ENCODE results near the gene IMPDH1. TPM values are rescaled to one million over a fixed set of nuclear protein-coding genes. Genes with fewer than 3 reads are reported as not detected.

IMPDH1 gene
- total RNA-seq, 6 donors from 2014 or later, result 47.2 to 107 (median 81.5) TPM

- TF ChIP-seq EP300 (IDR thresholded peaks at IDR 0.05), result no peak
- no peak overlapping the region for H3K4me3 ChIP-seq
- H3K27ac ChIP-seq, result no peak overlapping the region
- H3K36me3 ChIP-seq, result no peaks in the 10 kb centered on the region
- WGBS, 2 donors, result 100% methylated on average over 1 of the region's 1 CpG; no CpG with 5 or more reads in 1 of the 2 donors
- no peaks in the 10 kb centered on the region for H3K27me3 ChIP-seq
- DNase-seq (no peak), ATAC-seq (ENCODE audit: low FRiP score in 2 of 2) (no peak)
- peaks cover 0 to 8% (median 3%) of the 10 kb centered on the region in 4 donors for H3K4me1 ChIP-seq
- H3K9me3 ChIP-seq, result no peaks in the 10 kb centered on the region
Observed at GRCh38 chr7:128421384-128421783, 11.6 kb upstream of the IMPDH1 start.

- no peak overlapping the region for H3K27ac ChIP-seq
- TF ChIP-seq POLR2AphosphoS5 (IDR thresholded peaks at IDR 0.05) (no peak), CTCF (IDR thresholded peaks at IDR 0.05) (no peak), EP300 (IDR thresholded peaks at IDR 0.05) (no peak), POLR2A (IDR thresholded peaks at IDR 0.05) (no peak)
- no peak for DNase-seq
- H3K27me3 ChIP-seq, result no peaks in the 10 kb centered on the region
- no peak for ATAC-seq (ENCODE audit: low FRiP score in 2 of 2)
- no peak overlapping the region for H3K4me3 ChIP-seq
- WGBS, 2 donors, result 73 to 86% methylated on average over 1 of the region's 1 CpG
- peaks cover 0 to 8% (median 3%) of the 10 kb centered on the region in 4 donors for H3K4me1 ChIP-seq
- no peaks in the 10 kb centered on the region for H3K36me3 ChIP-seq
- H3K9me3 ChIP-seq, result no peaks in the 10 kb centered on the region
Observed at GRCh38 chr7:128420773-128421172, 11.0 kb upstream of the IMPDH1 start.

- Histone ChIP-seq H3K36me3 (no peaks in the 10 kb centered on the region), H3K27ac (no peak overlapping the region), H3K27me3 (no peaks in the 10 kb centered on the region), H3K4me1 (peaks cover 0 to 8% (median 3%) of the 10 kb centered on the region in 4 donors), H3K4me3 (no peak overlapping the region), H3K9me3 (no peaks in the 10 kb centered on the region)
- ATAC-seq (ENCODE audit: low FRiP score in 2 of 2), result no peak
- TF ChIP-seq EP300 (IDR thresholded peaks at IDR 0.05) (no peak), POLR2A (IDR thresholded peaks at IDR 0.05) (no peak), CTCF (IDR thresholded peaks at IDR 0.05) (no peak), POLR2AphosphoS5 (IDR thresholded peaks at IDR 0.05) (no peak)
- WGBS, 2 donors, result 86 to 89% methylated on average over 7 of the region's 7 CpGs
- DNase-seq, result no peak
Observed at GRCh38 chr7:128419257-128419656, 9.5 kb upstream of the IMPDH1 start.

- WGBS, 2 donors, result 89 to 92% methylated on average over 3 of the region's 3 CpGs
- H3K9me3 ChIP-seq, result no peaks in the 10 kb centered on the region
- DNase-seq (no peak), ATAC-seq (ENCODE audit: low FRiP score in 2 of 2) (no peak)
- no peak for TF ChIP-seq CTCF (IDR thresholded peaks at IDR 0.05)
- TF ChIP-seq POLR2AphosphoS5 (IDR thresholded peaks at IDR 0.05), result no peak
- no peak for TF ChIP-seq EP300 (IDR thresholded peaks at IDR 0.05)
- no peak for TF ChIP-seq POLR2A (IDR thresholded peaks at IDR 0.05)
- no peaks in the 10 kb centered on the region for H3K4me1 ChIP-seq
- H3K36me3 ChIP-seq, result no peaks in the 10 kb centered on the region
- H3K4me3 ChIP-seq, result no peak overlapping the region
- no peak overlapping the region for H3K27ac ChIP-seq
- H3K27me3 ChIP-seq, result no peaks in the 10 kb centered on the region
Observed at GRCh38 chr7:128417071-128417470, 7.3 kb upstream of the IMPDH1 start.

- H3K27me3 ChIP-seq, result no peaks in the 10 kb centered on the region
- no peak for ATAC-seq (ENCODE audit: low FRiP score in 2 of 2)
- no peaks in the 10 kb centered on the region for H3K36me3 ChIP-seq
- no peak overlapping the region for H3K4me3 ChIP-seq
- DNase-seq, result no peak
- peaks cover 4 to 10% (median 9%) of the 10 kb centered on the region in 4 donors for H3K4me1 ChIP-seq
- H3K27ac ChIP-seq, result no peak overlapping the region
- 82 to 87% methylated on average over 4 of the region's 4 CpGs for WGBS, 2 donors
- no peak for TF ChIP-seq POLR2A (IDR thresholded peaks at IDR 0.05)
- no peak for TF ChIP-seq CTCF (IDR thresholded peaks at IDR 0.05)
- no peak for TF ChIP-seq EP300 (IDR thresholded peaks at IDR 0.05)
- H3K9me3 ChIP-seq, result no peaks in the 10 kb centered on the region
Observed at GRCh38 chr7:128415217-128415785, 5.5 kb upstream of the IMPDH1 start.

Measured in upper lobe of left lung (tissue), 6 donors.